T-cell (primary cell): Measurements from ENCODE around the gene ABCA8. TPM values are rescaled to one million over a fixed set of nuclear protein-coding genes. Genes with fewer than 3 reads are reported as not detected.

Experiments used
- ATAC-seq, 4 experiments: fragments of 200-7000 bp in 3 of 4; fragments of 150-1000 bp in 1 of 4; cut with Tn5 transposase; replicated peaks in 1 of 4; 1 replicate in 3 of 4; 2 replicates in 1 of 4; pipeline ENCODE4 v1.10.0; 2021; ENCODE audit warnings: moderate library complexity in 3 of 4, mild to moderate bottlenecking in 2 of 4, moderate number of reproducible peaks in 1 of 4
- CTCF ChIA-PET, 2 donors: fragments of 300-600 bp; sonication (Branson Sonifier 250); formaldehyde crosslinking; loops; one replicate each; lab custom pipeline; 2022; ENCODE audit warnings: antibody characterized with exemption in 2 of 2; lab: Charles Lee
- POLR2A ChIA-PET, 2 donors: fragments of 300-600 bp; sonication (Branson Sonifier 250); formaldehyde crosslinking; loops; one replicate each; lab custom pipeline; 2022; ENCODE audit warnings: antibody characterized with exemption in 2 of 2; lab: Charles Lee
- DNase-seq, 35 experiments: peaks; one replicate each; pipeline versions ENCODE4 v3.0.0 to v3.0.0-alpha.2; 2013 to 2023
- H3K27ac ChIP-seq: one replicate; pipeline ENCODE4 v1.5.1; 2013; ENCODE audit warnings: low read length
- H3K27me3 ChIP-seq, 2 experiments: replicated peaks in 1 of 2; 1 replicate in 1 of 2; 2 replicates in 1 of 2; pipeline versions ENCODE4 v1.6.1 to v1.7.0; 2013; ENCODE audit warnings: low read length in 1 of 2, mixed read lengths in 1 of 2; ENCODE audit not compliant: control insufficient read depth in 2 of 2, insufficient read depth in 2 of 2; ENCODE audit errors: extremely low read depth in 1 of 2
- H3K36me3 ChIP-seq, 2 donors: 1 replicate in 1 of 2; 2 replicates in 1 of 2; pipeline versions ENCODE4 v1.6.1 to v1.7.0; 2013; ENCODE audit warnings: low read length in 1 of 2; ENCODE audit not compliant: control insufficient read depth in 2 of 2, insufficient read depth in 1 of 2; ENCODE audit errors: extremely low read depth in 1 of 2
- H3K4me1 ChIP-seq, 2 experiments: 1 replicate in 1 of 2; 2 replicates in 1 of 2; pipeline versions ENCODE4 v1.6.1 to v1.7.0; 2013; ENCODE audit warnings: low read length in 2 of 2, mixed read lengths in 1 of 2; ENCODE audit not compliant: insufficient read depth in 2 of 2, control insufficient read depth in 1 of 2; ENCODE audit errors: extremely low read depth in 1 of 2
- H3K4me3 ChIP-seq, 2 donors: 1 replicate in 1 of 2; 2 replicates in 1 of 2; pipeline versions ENCODE4 v1.5.1 to v1.7.0; 2013; ENCODE audit warnings: mild to moderate bottlenecking in 2 of 2, low read length in 1 of 2, moderate library complexity in 1 of 2; ENCODE audit not compliant: control insufficient read depth in 1 of 2; ENCODE audit errors: extremely low read depth in 1 of 2
- H3K9me3 ChIP-seq: 2 replicates; pipeline ENCODE4 v1.7.0; 2013
- H3K27ac Mint-ChIP-seq, 2 donors: one replicate each; pipeline ENCODE4 v1.8.0; 2020 to 2021; ENCODE audit warnings: mild to moderate bottlenecking in 2 of 2, mixed read lengths in 2 of 2
- H3K27me3 Mint-ChIP-seq, 2 donors: one replicate each; pipeline ENCODE4 v1.8.0; 2021 to 2022; ENCODE audit warnings: mixed read lengths in 2 of 2
- H3K36me3 Mint-ChIP-seq: one replicate; pipeline ENCODE4 v1.8.0; 2021; ENCODE audit warnings: mixed read lengths
- H3K4me1 Mint-ChIP-seq, 3 donors: one replicate each; pipeline ENCODE4 v1.8.0; 2020 to 2022; ENCODE audit warnings: mixed read lengths in 3 of 3, mild to moderate bottlenecking in 1 of 3
- H3K4me3 Mint-ChIP-seq, 3 donors: one replicate each; pipeline ENCODE4 v1.8.0; 2020 to 2022; ENCODE audit warnings: mild to moderate bottlenecking in 3 of 3, mixed read lengths in 3 of 3, moderate library complexity in 3 of 3
- H3K9me3 Mint-ChIP-seq, 3 donors: one replicate each; pipeline ENCODE4 v1.8.0; 2020 to 2022; ENCODE audit warnings: mixed read lengths in 3 of 3
- WGBS: methylation state at CpG from one replicate; pipeline ENCODE4 v1.1.5; 2013; ENCODE audit warnings: missing lambda C conversion rate; ENCODE audit not compliant: insufficient coverage; 5-methylcytosine and 5-hydroxymethylcytosine counted together
- total RNA-seq, 35 experiments: library from RNA in 6 of 35; stranded (reverse) in 6 of 35; fragments of 120-200 nt in 1 of 35; gene quantifications; one replicate each; pipeline versions ENCODE4 v1.2.1 to v1.2.4 and lab custom pipeline; 2013 to 2026

Gene ABCA8
- total RNA-seq, 5 donors from 2014 or later (not counting 1 experiment from before 2014, with no cell fraction given), result 0.19 to 0.76 (median 0.32) TPM; not detected in 2

GRCh38 chr17:68865584-68865983 lies 89.6 kb downstream of the ABCA8 start:
- no peak for DNase-seq
- ChIA-PET POLR2A (no interaction called here), CTCF (no interaction called here)
- Mint-ChIP-seq H3K4me1 (no peaks in the 10 kb centered on the region), H3K27me3 (peaks cover 3 to 4% of the 10 kb centered on the region in 2 donors), H3K4me3 (no peak overlapping the region), H3K9me3 (peaks cover 0 to 3% (median 0%) of the 10 kb centered on the region in 3 donors), H3K27ac (no peak overlapping the region), H3K36me3 (no peaks in the 10 kb centered on the region)
- peaks cover 3% of the 10 kb centered on the region for H3K9me3 ChIP-seq
- H3K4me1 ChIP-seq, result no peaks in the 10 kb centered on the region
- no peaks in the 10 kb centered on the region for H3K27me3 ChIP-seq
- no peak for ATAC-seq
- H3K36me3 ChIP-seq, result no peaks in the 10 kb centered on the region
- no peak overlapping the region for H3K27ac ChIP-seq
- no peak overlapping the region for H3K4me3 ChIP-seq
- 100% methylated on average over 1 of the region's 2 CpGs for WGBS

- no peak for ATAC-seq
- no peaks in the 10 kb centered on the region for H3K36me3 Mint-ChIP-seq
- no peak overlapping the region for H3K4me3 ChIP-seq
- H3K27ac Mint-ChIP-seq, result no peak overlapping the region
- H3K4me1 ChIP-seq, result no peaks in the 10 kb centered on the region
- ChIA-PET POLR2A (no interaction called here), CTCF (no interaction called here)
- no CpG with 5 or more reads among the region's 1 CpG for WGBS
- H3K27ac ChIP-seq, result no peak overlapping the region
- no peak overlapping the region for H3K4me3 Mint-ChIP-seq
- H3K27me3 ChIP-seq, result no peaks in the 10 kb centered on the region
- no peaks in the 10 kb centered on the region for H3K4me1 Mint-ChIP-seq
- no peak for DNase-seq
- peaks cover 3% of the 10 kb centered on the region for H3K9me3 ChIP-seq
- no peaks in the 10 kb centered on the region for H3K36me3 ChIP-seq
- H3K27me3 Mint-ChIP-seq, result peaks cover 4 to 8% of the 10 kb centered on the region in 2 donors
- H3K9me3 Mint-ChIP-seq, result peaks cover 0 to 7% (median 3%) of the 10 kb centered on the region in 3 donors
Observed at GRCh38 chr17:68863091-68863652, 92.0 kb downstream of the ABCA8 start.

- POLR2A ChIA-PET, result no interaction called here
- Mint-ChIP-seq H3K4me1 (no peaks in the 10 kb centered on the region), H3K9me3 (peaks cover 0 to 7% (median 3%) of the 10 kb centered on the region in 3 donors), H3K4me3 (no peak overlapping the region), H3K36me3 (no peaks in the 10 kb centered on the region), H3K27ac (no peak overlapping the region), H3K27me3 (peaks cover 5 to 8% of the 10 kb centered on the region in 2 donors)
- Histone ChIP-seq H3K9me3 (peaks cover 3% of the 10 kb centered on the region), H3K27ac (no peak overlapping the region), H3K36me3 (no peaks in the 10 kb centered on the region), H3K4me1 (no peaks in the 10 kb centered on the region), H3K4me3 (no peak overlapping the region), H3K27me3 (no peaks in the 10 kb centered on the region)
- ATAC-seq (no peak), DNase-seq (no peak)
- WGBS, result no CpG with 5 or more reads among the region's 1 CpG
- CTCF ChIA-PET, result no interaction called here
Observed at GRCh38 chr17:68861602-68862001, 93.6 kb downstream of the ABCA8 start.

- ChIA-PET POLR2A (no interaction called here), CTCF (no interaction called here)
- H3K27ac ChIP-seq, result no peak overlapping the region
- no peak for DNase-seq
- no peak overlapping the region for H3K27ac Mint-ChIP-seq
- H3K4me3 ChIP-seq, result no peak overlapping the region
- peaks cover 8% of the 10 kb centered on the region in 2 donors for H3K27me3 Mint-ChIP-seq
- H3K36me3 Mint-ChIP-seq, result no peaks in the 10 kb centered on the region
- ATAC-seq, result no peak
- peaks cover 3% of the 10 kb centered on the region for H3K9me3 ChIP-seq
- 11% methylated on average over 1 of the region's 2 CpGs for WGBS
- H3K4me1 ChIP-seq, result no peaks in the 10 kb centered on the region
- no peak overlapping the region for H3K4me3 Mint-ChIP-seq
- no peaks in the 10 kb centered on the region for H3K4me1 Mint-ChIP-seq
- peaks cover 0 to 7% (median 3%) of the 10 kb centered on the region in 3 donors for H3K9me3 Mint-ChIP-seq
- H3K27me3 ChIP-seq, result no peaks in the 10 kb centered on the region
- no peaks in the 10 kb centered on the region for H3K36me3 ChIP-seq
Observed at GRCh38 chr17:68860941-68861340, 94.3 kb downstream of the ABCA8 start.

- WGBS, result no CpG with 5 or more reads among the region's 1 CpG
- no peak overlapping the region for H3K27ac Mint-ChIP-seq
- ChIA-PET POLR2A (no interaction called here), CTCF (no interaction called here)
- H3K4me1 Mint-ChIP-seq, result no peaks in the 10 kb centered on the region
- H3K4me3 ChIP-seq, result no peak overlapping the region
- H3K27me3 Mint-ChIP-seq, result peaks cover 16 to 17% of the 10 kb centered on the region in 2 donors
- H3K27me3 ChIP-seq, result no peaks in the 10 kb centered on the region
- no peaks in the 10 kb centered on the region for H3K4me1 ChIP-seq
- H3K36me3 ChIP-seq, result no peaks in the 10 kb centered on the region
- H3K9me3 Mint-ChIP-seq, result peaks cover 0 to 3% (median 0%) of the 10 kb centered on the region in 3 donors
- no peak overlapping the region for H3K4me3 Mint-ChIP-seq
- no peak for ATAC-seq
- DNase-seq, result no peak
- no peaks in the 10 kb centered on the region for H3K9me3 ChIP-seq
- H3K36me3 Mint-ChIP-seq, result no peaks in the 10 kb centered on the region
- no peak overlapping the region for H3K27ac ChIP-seq
Observed at GRCh38 chr17:68854452-68854851, 100.7 kb downstream of the ABCA8 start.

- ChIA-PET CTCF (no interaction called here), POLR2A (no interaction called here)
- no peak overlapping the region for H3K27ac Mint-ChIP-seq
- Histone ChIP-seq H3K27me3 (no peaks in the 10 kb centered on the region), H3K36me3 (no peaks in the 10 kb centered on the region), H3K27ac (no peak overlapping the region), H3K4me1 (no peaks in the 10 kb centered on the region), H3K9me3 (no peaks in the 10 kb centered on the region), H3K4me3 (no peak overlapping the region)
- no peak overlapping the region for H3K4me3 Mint-ChIP-seq
- no peaks in the 10 kb centered on the region for H3K4me1 Mint-ChIP-seq
- H3K27me3 Mint-ChIP-seq, result peaks cover 16 to 17% of the 10 kb centered on the region in 2 donors
- no peaks in the 10 kb centered on the region for H3K36me3 Mint-ChIP-seq
- no peak for ATAC-seq
- no peak for DNase-seq
- no peaks in the 10 kb centered on the region for H3K9me3 Mint-ChIP-seq
- 87% methylated on average over 4 of the region's 4 CpGs for WGBS
Observed at GRCh38 chr17:68853439-68853838, 101.8 kb downstream of the ABCA8 start.

GRCh38 chr17:68853036-68853435 lies 102.2 kb downstream of the ABCA8 start:
- no peak for ATAC-seq
- H3K36me3 Mint-ChIP-seq, result no peaks in the 10 kb centered on the region
- WGBS, result 92% methylated on average over 2 of the region's 5 CpGs

More at GRCh38 chr17:68853036-68853435, 102.2 kb downstream of the ABCA8 start:
- Histone ChIP-seq H3K4me1 (no peaks in the 10 kb centered on the region), H3K27ac (no peak overlapping the region), H3K27me3 (no peaks in the 10 kb centered on the region), H3K36me3 (no peaks in the 10 kb centered on the region), H3K9me3 (no peaks in the 10 kb centered on the region), H3K4me3 (no peak overlapping the region)
- Mint-ChIP-seq H3K4me3 (no peak overlapping the region), H3K27me3 (peaks cover 16 to 17% of the 10 kb centered on the region in 2 donors), H3K4me1 (no peaks in the 10 kb centered on the region), H3K9me3 (no peaks in the 10 kb centered on the region), H3K27ac (no peak overlapping the region)
- no peak for DNase-seq
- ChIA-PET CTCF (no interaction called here), POLR2A (no interaction called here)
